ENCODE results near the gene RAC3. TPM values are rescaled to one million over a fixed set of nuclear protein-coding genes. Genes with fewer than 3 reads are reported as not detected.

The RAC3 gene
- total and polyA plus RNA-seq, 4 donors = 0.63 to 6.3 (median 3.3) TPM

- DNase-seq (ENCODE audit: low spot score) = no peak
- 84% methylated on average over 9 of the region's 9 CpGs for WGBS
- Histone ChIP-seq H3K36me3 (ENCODE audit: control insufficient read depth in 4 of 4, insufficient read depth in 3 of 4, low read depth in 1 of 4, low read length in 3 of 4) (peaks cover 0 to 3% (median 0%) of the 10 kb centered on the region in 4 donors), H3K9ac (ENCODE audit: low read depth in 1 of 2, low read length in 2 of 2) (no peak overlapping the region), H3K27ac (ENCODE audit: low read depth in 1 of 2, low read length in 2 of 2) (no peak overlapping the region), H3K27me3 (ENCODE audit: control insufficient read depth in 4 of 4, insufficient read depth in 4 of 4, low read length in 3 of 4) (no peaks in the 10 kb centered on the region), H3K4me1 (ENCODE audit: control insufficient read depth in 4 of 4, insufficient read depth in 4 of 4, low read length in 3 of 4) (peaks cover 0 to 3% (median 0%) of the 10 kb centered on the region in 4 donors), H3K4me3 (ENCODE audit: low read depth in 1 of 3, low read length in 3 of 3) (no peak overlapping the region), H3K9me3 (ENCODE audit: control insufficient read depth in 4 of 4, low read length in 3 of 4) (no peaks in the 10 kb centered on the region)
- TF ChIP-seq FOXA1 (IDR thresholded peaks at IDR 0.05) (no peak), HNF4A (conservative IDR thresholded peaks at IDR 0.05) (no peak), JUND (IDR thresholded peaks at IDR 0.05) (no peak), NR2F2 (IDR thresholded peaks at IDR 0.05) (no peak), YY1 (IDR thresholded peaks at IDR 0.05) (no peak), EGR1 (IDR thresholded peaks at IDR 0.05; ENCODE audit: low read depth in 2 of 2) (no peak), RAD21 (IDR thresholded peaks at IDR 0.05) (no peak), RXRA (IDR thresholded peaks at IDR 0.05) (no peak), SP1 (IDR thresholded peaks at IDR 0.05) (no peak), HNF4G (IDR thresholded peaks at IDR 0.05) (no peak), FOXA2 (IDR thresholded peaks at IDR 0.05) (no peak), ATF3 (IDR thresholded peaks at IDR 0.05) (no peak), GABPA (IDR thresholded peaks at IDR 0.05 in 1 of 2, conservative IDR thresholded peaks at IDR 0.05 in 1 of 2) (no peak), TAF1 (conservative IDR thresholded peaks at IDR 0.05) (no peak)
- TF ChIP-seq, protein P1, sequence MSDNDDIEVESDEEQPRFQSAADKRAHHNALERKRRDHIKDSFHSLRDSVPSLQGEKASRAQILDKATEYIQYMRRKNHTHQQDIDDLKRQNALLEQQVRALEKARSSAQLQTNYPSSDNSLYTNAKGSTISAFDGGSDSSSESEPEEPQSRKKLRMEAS (IDR thresholded peaks at IDR 0.05) = no peak
- TF ChIP-seq, protein P2, sequence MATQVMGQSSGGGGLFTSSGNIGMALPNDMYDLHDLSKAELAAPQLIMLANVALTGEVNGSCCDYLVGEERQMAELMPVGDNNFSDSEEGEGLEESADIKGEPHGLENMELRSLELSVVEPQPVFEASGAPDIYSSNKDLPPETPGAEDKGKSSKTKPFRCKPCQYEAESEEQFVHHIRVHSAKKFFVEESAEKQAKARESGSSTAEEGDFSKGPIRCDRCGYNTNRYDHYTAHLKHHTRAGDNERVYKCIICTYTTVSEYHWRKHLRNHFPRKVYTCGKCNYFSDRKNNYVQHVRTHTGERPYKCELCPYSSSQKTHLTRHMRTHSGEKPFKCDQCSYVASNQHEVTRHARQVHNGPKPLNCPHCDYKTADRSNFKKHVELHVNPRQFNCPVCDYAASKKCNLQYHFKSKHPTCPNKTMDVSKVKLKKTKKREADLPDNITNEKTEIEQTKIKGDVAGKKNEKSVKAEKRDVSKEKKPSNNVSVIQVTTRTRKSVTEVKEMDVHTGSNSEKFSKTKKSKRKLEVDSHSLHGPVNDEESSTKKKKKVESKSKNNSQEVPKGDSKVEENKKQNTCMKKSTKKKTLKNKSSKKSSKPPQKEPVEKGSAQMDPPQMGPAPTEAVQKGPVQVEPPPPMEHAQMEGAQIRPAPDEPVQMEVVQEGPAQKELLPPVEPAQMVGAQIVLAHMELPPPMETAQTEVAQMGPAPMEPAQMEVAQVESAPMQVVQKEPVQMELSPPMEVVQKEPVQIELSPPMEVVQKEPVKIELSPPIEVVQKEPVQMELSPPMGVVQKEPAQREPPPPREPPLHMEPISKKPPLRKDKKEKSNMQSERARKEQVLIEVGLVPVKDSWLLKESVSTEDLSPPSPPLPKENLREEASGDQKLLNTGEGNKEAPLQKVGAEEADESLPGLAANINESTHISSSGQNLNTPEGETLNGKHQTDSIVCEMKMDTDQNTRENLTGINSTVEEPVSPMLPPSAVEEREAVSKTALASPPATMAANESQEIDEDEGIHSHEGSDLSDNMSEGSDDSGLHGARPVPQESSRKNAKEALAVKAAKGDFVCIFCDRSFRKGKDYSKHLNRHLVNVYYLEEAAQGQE (IDR thresholded peaks at IDR 0.05) = no peak
- TF ChIP-seq, protein P3, sequence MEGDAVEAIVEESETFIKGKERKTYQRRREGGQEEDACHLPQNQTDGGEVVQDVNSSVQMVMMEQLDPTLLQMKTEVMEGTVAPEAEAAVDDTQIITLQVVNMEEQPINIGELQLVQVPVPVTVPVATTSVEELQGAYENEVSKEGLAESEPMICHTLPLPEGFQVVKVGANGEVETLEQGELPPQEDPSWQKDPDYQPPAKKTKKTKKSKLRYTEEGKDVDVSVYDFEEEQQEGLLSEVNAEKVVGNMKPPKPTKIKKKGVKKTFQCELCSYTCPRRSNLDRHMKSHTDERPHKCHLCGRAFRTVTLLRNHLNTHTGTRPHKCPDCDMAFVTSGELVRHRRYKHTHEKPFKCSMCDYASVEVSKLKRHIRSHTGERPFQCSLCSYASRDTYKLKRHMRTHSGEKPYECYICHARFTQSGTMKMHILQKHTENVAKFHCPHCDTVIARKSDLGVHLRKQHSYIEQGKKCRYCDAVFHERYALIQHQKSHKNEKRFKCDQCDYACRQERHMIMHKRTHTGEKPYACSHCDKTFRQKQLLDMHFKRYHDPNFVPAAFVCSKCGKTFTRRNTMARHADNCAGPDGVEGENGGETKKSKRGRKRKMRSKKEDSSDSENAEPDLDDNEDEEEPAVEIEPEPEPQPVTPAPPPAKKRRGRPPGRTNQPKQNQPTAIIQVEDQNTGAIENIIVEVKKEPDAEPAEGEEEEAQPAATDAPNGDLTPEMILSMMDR (IDR thresholded peaks at IDR 0.05; ENCODE audit: low read depth, low read length, missing input control) = no peak
- TF ChIP-seq, protein P4, sequence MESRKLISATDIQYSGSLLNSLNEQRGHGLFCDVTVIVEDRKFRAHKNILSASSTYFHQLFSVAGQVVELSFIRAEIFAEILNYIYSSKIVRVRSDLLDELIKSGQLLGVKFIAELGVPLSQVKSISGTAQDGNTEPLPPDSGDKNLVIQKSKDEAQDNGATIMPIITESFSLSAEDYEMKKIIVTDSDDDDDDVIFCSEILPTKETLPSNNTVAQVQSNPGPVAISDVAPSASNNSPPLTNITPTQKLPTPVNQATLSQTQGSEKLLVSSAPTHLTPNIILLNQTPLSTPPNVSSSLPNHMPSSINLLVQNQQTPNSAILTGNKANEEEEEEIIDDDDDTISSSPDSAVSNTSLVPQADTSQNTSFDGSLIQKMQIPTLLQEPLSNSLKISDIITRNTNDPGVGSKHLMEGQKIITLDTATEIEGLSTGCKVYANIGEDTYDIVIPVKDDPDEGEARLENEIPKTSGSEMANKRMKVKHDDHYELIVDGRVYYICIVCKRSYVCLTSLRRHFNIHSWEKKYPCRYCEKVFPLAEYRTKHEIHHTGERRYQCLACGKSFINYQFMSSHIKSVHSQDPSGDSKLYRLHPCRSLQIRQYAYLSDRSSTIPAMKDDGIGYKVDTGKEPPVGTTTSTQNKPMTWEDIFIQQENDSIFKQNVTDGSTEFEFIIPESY (IDR thresholded peaks at IDR 0.05) = no peak
Measured at GRCh38 chr17:82073446-82073845, 42.0 kb downstream of the RAC3 start.

All from liver (tissue), 9 donors.